Activated CD4-positive, alpha-beta T cell treated with anti-CD3 and anti-CD28 coated beads, Interleukin-2, amount 10 ng/mL, durations not matched to agents 24 days and 14 days (primary cell): ENCODE data around the gene KMT2A. TPM values are rescaled to one million over a fixed set of nuclear protein-coding genes. Genes with fewer than 3 reads are reported as not detected.

ENCODE experiments used
- DNase-seq: peaks from one replicate; pipeline ENCODE4 v3.0.0; 2022
- H3K27ac Mint-ChIP-seq: one replicate; pipeline ENCODE4 v1.8.0; 2022; ENCODE audit warnings: mild to moderate bottlenecking, mixed read lengths
- H3K27me3 Mint-ChIP-seq: one replicate; pipeline ENCODE4 v1.8.0; 2022; ENCODE audit warnings: mixed read lengths
- H3K36me3 Mint-ChIP-seq: one replicate; pipeline ENCODE4 v1.8.0; 2022; ENCODE audit warnings: low read depth, mild to moderate bottlenecking, mixed read lengths
- H3K4me1 Mint-ChIP-seq: one replicate; pipeline ENCODE4 v1.8.0; 2021; ENCODE audit warnings: mixed read lengths
- H3K4me3 Mint-ChIP-seq: one replicate; pipeline ENCODE4 v1.8.0; 2022; ENCODE audit warnings: mild to moderate bottlenecking, moderate library complexity, mixed read lengths
- H3K9me3 Mint-ChIP-seq: one replicate; pipeline ENCODE4 v1.8.0; 2021; ENCODE audit warnings: mixed read lengths
- intact Hi-C: fragments of 100-400 bp; cut with micrococcal nuclease; formaldehyde crosslinking; loops from one replicate; pipeline ENCODE4 v1.15.1; 2023
- total RNA-seq: library from RNA; stranded (reverse); gene quantifications from 2 replicates; pipeline ENCODE4 v1.2.3, GENCODE V29; 2022

Gene KMT2A
- total RNA-seq, 1 donor from 2014 or later: 70.7 TPM

DNA sequence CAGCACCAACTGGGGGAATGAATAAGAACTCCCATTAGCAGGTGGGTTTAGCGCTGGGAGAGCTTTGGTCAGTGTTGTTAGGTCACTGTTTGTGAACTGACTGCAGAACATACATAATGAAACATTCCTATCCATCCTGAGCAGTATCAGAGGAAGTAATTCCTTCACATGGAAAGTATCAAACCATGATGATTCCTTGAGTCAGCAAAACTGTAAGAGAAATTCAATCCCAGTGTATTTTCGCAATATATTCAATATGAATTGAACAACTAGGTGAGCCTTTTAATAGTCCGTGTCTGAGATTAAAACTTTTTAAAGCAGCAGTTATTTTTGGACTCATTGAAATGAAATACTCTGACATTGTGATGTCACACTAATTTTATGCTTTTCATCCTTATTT is 48.1 kb downstream of the KMT2A start:
- H3K27me3 Mint-ChIP-seq: no peaks in the 10 kb centered on the region
- DNase-seq: peak; percentile 43
- H3K27ac Mint-ChIP-seq: no peak overlapping the region
- H3K9me3 Mint-ChIP-seq: no peaks in the 10 kb centered on the region
- peaks cover 7% of the 10 kb centered on the region for H3K4me1 Mint-ChIP-seq
- intact Hi-C loops: no loop called here
- no peak overlapping the region for H3K4me3 Mint-ChIP-seq
- peaks cover 48% of the 10 kb centered on the region for H3K36me3 Mint-ChIP-seq

DNA sequence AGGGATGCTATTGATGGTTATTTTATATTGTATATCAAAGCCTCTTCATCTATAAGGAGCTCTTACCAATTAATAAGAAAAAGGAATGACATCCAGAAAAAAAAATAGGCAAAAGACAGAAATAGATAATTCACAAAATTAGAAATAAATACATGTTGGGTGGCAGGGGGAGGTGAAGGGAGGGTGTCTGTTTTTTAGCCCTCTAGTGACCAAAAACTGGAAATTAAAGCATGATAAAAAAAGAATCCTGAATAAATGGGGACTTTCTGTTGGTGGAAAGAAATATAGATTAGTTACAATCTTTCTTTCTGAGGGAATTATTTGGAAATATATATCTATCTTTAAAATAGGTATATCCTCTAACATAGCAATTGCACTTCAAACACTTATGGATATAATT is 49.0 kb downstream of the KMT2A start:
- DNase-seq: no peak
- H3K36me3 Mint-ChIP-seq: peaks cover 46% of the 10 kb centered on the region
- intact Hi-C loops: loop anchor here (5.0 kb wide), 1 partner anchor 188 kb away; no protein-coding TSS in a partner anchor

DNA sequence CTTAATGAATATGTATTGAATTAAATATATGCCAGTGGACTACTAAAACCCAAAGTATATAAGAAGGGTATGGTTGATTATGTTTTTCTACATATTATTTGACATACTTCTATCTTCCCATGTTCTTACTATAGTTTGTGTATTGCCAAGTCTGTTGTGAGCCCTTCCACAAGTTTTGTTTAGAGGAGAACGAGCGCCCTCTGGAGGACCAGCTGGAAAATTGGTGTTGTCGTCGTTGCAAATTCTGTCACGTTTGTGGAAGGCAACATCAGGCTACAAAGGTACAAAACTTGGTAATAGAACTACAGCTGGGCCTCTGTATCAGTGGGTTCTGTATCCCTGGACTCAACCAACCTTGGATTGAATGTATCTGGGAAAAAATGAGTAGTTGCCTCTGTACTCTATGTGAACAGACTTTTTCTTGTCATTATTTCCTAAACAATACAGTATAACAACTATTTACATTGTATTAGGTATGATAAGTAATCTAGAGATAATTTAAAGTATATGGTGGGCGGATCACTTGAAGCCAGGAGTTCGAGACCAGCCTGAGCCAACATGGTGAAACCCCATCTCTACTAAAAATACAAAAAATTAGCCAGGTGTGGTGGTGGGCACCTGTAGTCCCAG is 52.3 kb downstream of the KMT2A start:
- Mint-ChIP-seq H3K4me3 (no peak overlapping the region), H3K36me3 (peaks cover 42% of the 10 kb centered on the region), H3K27me3 (no peaks in the 10 kb centered on the region), H3K4me1 (peaks cover 10% of the 10 kb centered on the region), H3K9me3 (no peaks in the 10 kb centered on the region), H3K27ac (peak overlapping the region; percentile 3)
- DNase-seq: peak; percentile 93
- intact Hi-C loops: loop anchor here (1.0 to 5.0 kb wide), 4 partner anchors 53 to 342 kb away; partner anchors contain the start of gene ATP5MG

More for the DNA sequence above, 49.0 kb downstream of the KMT2A start:
- H3K4me3 Mint-ChIP-seq: no peak overlapping the region
- H3K27me3 Mint-ChIP-seq: no peaks in the 10 kb centered on the region
- no peaks in the 10 kb centered on the region for H3K9me3 Mint-ChIP-seq
- H3K4me1 Mint-ChIP-seq: peaks cover 7% of the 10 kb centered on the region
- H3K27ac Mint-ChIP-seq: peak overlapping the region; percentile 11

DNA sequence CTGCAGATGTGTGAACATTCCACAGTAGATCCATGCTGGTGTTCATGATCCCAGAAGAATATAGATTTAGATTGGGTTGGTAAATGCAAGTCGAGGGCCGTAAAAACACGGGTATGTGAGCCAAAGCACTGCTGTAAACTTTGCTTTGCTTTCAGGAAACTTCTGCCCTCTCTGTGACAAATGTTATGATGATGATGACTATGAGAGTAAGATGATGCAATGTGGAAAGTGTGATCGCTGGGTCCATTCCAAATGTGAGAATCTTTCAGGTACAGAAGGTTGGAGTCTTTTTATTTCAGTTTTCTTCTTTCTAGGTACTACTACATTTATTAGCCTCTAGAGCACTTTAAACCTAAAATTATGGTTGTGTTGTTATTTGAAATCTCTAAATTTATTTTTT is 54.7 kb downstream of the KMT2A start:
- Mint-ChIP-seq H3K36me3 (peaks cover 41% of the 10 kb centered on the region), H3K27me3 (no peaks in the 10 kb centered on the region), H3K27ac (peak overlapping the region; percentile 2), H3K4me3 (no peak overlapping the region), H3K4me1 (peaks cover 10% of the 10 kb centered on the region), H3K9me3 (no peaks in the 10 kb centered on the region)
- intact Hi-C loops: no loop called here
- no peak for DNase-seq

DNA sequence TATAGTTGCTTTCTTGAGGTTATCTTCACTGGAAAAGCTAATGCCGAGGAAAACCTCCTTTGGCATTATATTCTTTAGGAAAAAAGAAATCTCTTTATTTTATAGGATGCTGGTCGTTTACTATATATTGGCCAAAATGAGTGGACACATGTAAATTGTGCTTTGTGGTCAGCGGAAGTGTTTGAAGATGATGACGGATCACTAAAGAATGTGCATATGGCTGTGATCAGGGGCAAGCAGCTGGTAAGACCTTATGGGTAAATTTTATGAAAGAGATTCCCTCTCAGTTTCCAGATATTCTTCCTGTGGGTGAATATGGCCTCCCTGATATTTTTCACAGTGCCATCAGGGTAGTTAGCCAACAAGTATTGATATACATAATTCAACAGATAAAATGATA is 61.5 kb downstream of the KMT2A start:
- H3K27ac Mint-ChIP-seq: no peak overlapping the region
- no peaks in the 10 kb centered on the region for H3K4me1 Mint-ChIP-seq
- peaks cover 61% of the 10 kb centered on the region for H3K36me3 Mint-ChIP-seq
- H3K4me3 Mint-ChIP-seq: no peak overlapping the region
- intact Hi-C loops: no loop called here
- DNase-seq: no peak
- H3K27me3 Mint-ChIP-seq: no peaks in the 10 kb centered on the region
- H3K9me3 Mint-ChIP-seq: no peaks in the 10 kb centered on the region

DNA sequence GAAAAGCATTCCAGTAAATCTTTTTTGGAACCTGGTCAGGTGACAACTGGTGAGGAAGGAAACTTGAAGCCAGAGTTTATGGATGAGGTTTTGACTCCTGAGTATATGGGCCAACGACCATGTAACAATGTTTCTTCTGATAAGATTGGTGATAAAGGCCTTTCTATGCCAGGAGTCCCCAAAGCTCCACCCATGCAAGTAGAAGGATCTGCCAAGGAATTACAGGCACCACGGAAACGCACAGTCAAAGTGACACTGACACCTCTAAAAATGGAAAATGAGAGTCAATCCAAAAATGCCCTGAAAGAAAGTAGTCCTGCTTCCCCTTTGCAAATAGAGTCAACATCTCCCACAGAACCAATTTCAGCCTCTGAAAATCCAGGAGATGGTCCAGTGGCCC is 66.9 kb downstream of the KMT2A start:
- H3K27me3 Mint-ChIP-seq: no peaks in the 10 kb centered on the region

DNA sequence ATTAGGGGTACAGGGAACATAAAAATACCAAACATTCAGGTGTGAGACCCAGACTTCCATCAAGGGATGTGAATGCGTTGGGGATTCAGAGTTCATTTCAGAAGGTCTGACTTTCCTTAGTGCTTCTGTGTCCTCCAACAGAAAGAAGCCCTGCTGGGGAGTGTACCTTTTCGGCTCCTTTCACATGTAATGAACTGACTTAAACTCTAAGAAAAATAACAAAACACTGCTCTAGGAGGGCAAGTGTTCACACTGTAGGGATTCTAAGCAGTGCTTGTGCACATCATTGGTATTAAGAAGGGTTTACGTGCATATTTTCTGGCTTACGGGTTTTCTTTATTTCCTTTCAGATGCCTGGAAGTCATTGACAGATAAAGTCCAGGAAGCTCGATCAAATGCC is 75.3 kb downstream of the KMT2A start:
- intact Hi-C loops: no loop called here
- no peak for DNase-seq
- Mint-ChIP-seq H3K9me3 (no peaks in the 10 kb centered on the region), H3K36me3 (peaks cover 59% of the 10 kb centered on the region), H3K4me3 (no peak overlapping the region), H3K4me1 (peaks cover 8% of the 10 kb centered on the region), H3K27ac (no peak overlapping the region), H3K27me3 (no peaks in the 10 kb centered on the region)

More for the DNA sequence above, 66.9 kb downstream of the KMT2A start:
- Mint-ChIP-seq H3K27ac (peak overlapping the region; percentile 17), H3K9me3 (no peaks in the 10 kb centered on the region), H3K4me1 (no peaks in the 10 kb centered on the region), H3K36me3 (peaks cover 76% of the 10 kb centered on the region), H3K4me3 (no peak overlapping the region)
- DNase-seq: no peak
- intact Hi-C loops: loop anchor here (10.0 kb wide), 1 partner anchor 252 kb away; no protein-coding TSS in a partner anchor

DNA sequence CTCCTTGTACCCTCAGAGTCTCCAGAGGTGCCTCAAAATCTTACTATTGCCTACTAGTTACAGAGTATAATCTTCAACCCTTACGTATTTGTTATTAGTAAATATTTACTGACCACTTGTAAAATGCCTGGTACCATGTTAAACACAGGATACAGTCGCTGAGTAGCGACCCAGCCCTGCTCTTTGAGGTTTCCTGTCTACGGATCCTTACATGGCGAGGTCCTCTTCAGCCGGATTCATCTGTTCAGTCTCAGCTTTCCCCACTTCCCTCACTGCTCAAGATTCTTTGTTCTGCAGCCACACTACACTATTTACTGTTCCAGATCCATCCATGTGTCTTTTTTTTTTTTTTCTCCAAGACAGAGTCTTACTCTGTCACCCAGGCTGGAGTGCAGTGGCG is 77.8 kb downstream of the KMT2A start:
- intact Hi-C loops: no loop called here
- H3K36me3 Mint-ChIP-seq: peaks cover 57% of the 10 kb centered on the region
- DNase-seq: peak; percentile 63
- peaks cover 8% of the 10 kb centered on the region for H3K4me1 Mint-ChIP-seq
- peak overlapping the region; percentile 30 for H3K27ac Mint-ChIP-seq
- H3K27me3 Mint-ChIP-seq: no peaks in the 10 kb centered on the region
- H3K4me3 Mint-ChIP-seq: no peak overlapping the region
- H3K9me3 Mint-ChIP-seq: no peaks in the 10 kb centered on the region

DNA sequence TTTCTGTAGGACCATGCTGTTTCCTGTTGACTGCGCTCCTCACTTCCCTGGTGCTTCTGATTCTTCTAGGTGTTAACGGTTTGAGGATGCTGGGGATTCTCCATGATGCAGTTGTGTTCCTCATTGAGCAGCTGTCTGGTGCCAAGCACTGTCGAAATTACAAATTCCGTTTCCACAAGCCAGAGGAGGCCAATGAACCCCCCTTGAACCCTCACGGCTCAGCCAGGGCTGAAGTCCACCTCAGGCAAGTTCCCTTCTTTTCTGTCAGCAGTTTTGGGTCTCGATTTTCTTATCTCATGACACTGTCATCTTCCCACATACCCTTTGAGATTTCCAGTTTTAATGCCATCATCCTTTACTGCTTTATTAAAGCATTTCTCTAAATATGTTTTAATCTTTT is 83.3 kb downstream of the KMT2A start:
- DNase-seq: no peak
- H3K27ac Mint-ChIP-seq: peak overlapping the region; percentile 36
- peaks cover 3% of the 10 kb centered on the region for H3K4me1 Mint-ChIP-seq
- no peak overlapping the region for H3K4me3 Mint-ChIP-seq
- intact Hi-C loops: no loop called here
- no peaks in the 10 kb centered on the region for H3K27me3 Mint-ChIP-seq
- peaks cover 62% of the 10 kb centered on the region for H3K36me3 Mint-ChIP-seq
- H3K9me3 Mint-ChIP-seq: no peaks in the 10 kb centered on the region

DNA sequence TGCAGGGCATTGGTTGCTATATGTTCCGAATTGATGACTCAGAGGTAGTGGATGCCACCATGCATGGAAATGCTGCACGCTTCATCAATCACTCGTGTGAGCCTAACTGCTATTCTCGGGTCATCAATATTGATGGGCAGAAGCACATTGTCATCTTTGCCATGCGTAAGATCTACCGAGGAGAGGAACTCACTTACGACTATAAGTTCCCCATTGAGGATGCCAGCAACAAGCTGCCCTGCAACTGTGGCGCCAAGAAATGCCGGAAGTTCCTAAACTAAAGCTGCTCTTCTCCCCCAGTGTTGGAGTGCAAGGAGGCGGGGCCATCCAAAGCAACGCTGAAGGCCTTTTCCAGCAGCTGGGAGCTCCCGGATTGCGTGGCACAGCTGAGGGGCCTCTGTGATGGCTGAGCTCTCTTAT is 85.6 kb downstream of the KMT2A start:
- Mint-ChIP-seq H3K9me3 (no peaks in the 10 kb centered on the region), H3K27me3 (no peaks in the 10 kb centered on the region), H3K36me3 (peaks cover 50% of the 10 kb centered on the region), H3K27ac (no peak overlapping the region), H3K4me1 (no peaks in the 10 kb centered on the region), H3K4me3 (no peak overlapping the region)
- intact Hi-C loops: no loop called here
- no peak for DNase-seq

DNA sequence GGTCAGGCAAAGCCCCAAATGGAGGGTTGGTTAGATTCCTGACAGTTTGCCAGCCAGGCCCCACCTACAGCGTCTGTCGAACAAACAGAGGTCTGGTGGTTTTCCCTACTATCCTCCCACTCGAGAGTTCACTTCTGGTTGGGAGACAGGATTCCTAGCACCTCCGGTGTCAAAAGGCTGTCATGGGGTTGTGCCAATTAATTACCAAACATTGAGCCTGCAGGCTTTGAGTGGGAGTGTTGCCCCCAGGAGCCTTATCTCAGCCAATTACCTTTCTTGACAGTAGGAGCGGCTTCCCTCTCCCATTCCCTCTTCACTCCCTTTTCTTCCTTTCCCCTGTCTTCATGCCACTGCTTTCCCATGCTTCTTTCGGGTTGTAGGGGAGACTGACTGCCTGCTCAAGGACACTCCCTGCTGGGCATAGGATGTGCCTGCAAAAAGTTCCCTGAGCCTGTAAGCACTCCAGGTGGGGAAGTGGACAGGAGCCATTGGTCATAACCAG is 86.3 kb downstream of the KMT2A start:
- Mint-ChIP-seq H3K4me3 (no peak overlapping the region), H3K36me3 (peaks cover 51% of the 10 kb centered on the region), H3K9me3 (no peaks in the 10 kb centered on the region), H3K27me3 (no peaks in the 10 kb centered on the region), H3K4me1 (no peaks in the 10 kb centered on the region), H3K27ac (no peak overlapping the region)
- intact Hi-C loops: no loop called here
- no peak for DNase-seq

DNA sequence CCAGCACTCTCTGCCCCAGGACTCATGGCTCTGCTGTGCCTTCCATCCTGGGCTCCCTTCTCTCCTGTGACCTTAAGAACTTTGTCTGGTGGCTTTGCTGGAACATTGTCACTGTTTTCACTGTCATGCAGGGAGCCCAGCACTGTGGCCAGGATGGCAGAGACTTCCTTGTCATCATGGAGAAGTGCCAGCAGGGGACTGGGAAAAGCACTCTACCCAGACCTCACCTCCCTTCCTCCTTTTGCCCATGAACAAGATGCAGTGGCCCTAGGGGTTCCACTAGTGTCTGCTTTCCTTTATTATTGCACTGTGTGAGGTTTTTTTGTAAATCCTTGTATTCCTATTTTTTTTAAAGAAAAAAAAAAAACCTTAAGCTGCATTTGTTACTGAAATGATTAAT is 88.1 kb downstream of the KMT2A start:
- Mint-ChIP-seq H3K27me3 (no peaks in the 10 kb centered on the region), H3K27ac (no peak overlapping the region), H3K4me1 (peaks cover 6% of the 10 kb centered on the region), H3K9me3 (no peaks in the 10 kb centered on the region), H3K4me3 (no peak overlapping the region), H3K36me3 (peaks cover 47% of the 10 kb centered on the region)
- intact Hi-C loops: no loop called here
- no peak for DNase-seq

DNA sequence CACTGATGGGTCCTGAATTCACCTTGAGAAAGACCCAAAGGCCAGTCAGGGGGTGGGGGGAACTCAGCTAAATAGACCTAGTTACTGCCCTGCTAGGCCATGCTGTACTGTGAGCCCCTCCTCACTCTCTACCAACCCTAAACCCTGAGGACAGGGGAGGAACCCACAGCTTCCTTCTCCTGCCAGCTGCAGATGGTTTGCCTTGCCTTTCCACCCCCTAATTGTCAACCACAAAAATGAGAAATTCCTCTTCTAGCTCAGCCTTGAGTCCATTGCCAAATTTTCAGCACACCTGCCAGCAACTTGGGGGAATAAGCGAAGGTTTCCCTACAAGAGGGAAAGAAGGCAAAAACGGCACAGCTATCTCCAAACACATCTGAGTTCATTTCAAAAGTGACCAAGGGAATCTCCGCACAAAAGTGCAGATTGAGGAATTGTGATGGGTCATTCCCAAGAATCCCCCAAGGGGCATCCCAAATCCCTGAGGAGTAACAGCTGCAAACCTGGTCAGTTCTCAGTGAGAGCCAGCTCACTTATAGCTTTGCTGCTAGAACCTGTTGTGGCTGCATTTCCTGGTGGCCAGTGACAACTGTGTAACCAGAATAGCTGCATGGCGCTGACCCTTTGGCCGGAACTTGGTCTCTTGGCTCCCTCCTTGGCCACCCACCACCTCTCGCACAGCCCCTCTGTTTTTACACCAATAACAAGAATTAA is 88.6 kb downstream of the KMT2A start:
- Mint-ChIP-seq H3K36me3 (peaks cover 42% of the 10 kb centered on the region), H3K4me1 (peaks cover 12% of the 10 kb centered on the region), H3K4me3 (no peak overlapping the region), H3K27me3 (no peaks in the 10 kb centered on the region), H3K27ac (peak overlapping the region; percentile 25), H3K9me3 (no peaks in the 10 kb centered on the region)
- DNase-seq: no peak
- intact Hi-C loops: no loop called here

DNA sequence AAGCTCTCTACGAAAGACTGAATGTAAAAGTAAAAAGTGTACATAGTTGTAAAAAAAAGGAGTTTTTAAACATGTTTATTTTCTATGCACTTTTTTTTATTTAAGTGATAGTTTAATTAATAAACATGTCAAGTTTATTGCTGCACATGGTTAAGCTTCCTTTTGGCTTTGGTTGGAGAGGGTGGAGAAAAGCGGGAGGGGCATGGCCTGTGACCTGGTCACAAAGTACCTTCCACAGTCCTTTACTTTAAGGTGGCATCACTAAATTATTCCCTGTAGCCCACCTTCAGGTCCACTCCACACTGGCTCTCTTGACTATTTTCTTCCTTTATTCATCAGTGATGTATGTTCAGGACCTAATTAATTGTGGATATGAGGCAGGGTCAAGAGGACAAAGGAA is 90.4 kb downstream of the KMT2A start:
- H3K27ac Mint-ChIP-seq: no peak overlapping the region

More for the DNA sequence above, 90.4 kb downstream of the KMT2A start:
- peaks cover 27% of the 10 kb centered on the region for H3K36me3 Mint-ChIP-seq
- H3K9me3 Mint-ChIP-seq: no peaks in the 10 kb centered on the region
- no peak overlapping the region for H3K4me3 Mint-ChIP-seq
- no peak for DNase-seq
- H3K4me1 Mint-ChIP-seq: peaks cover 21% of the 10 kb centered on the region
- no peaks in the 10 kb centered on the region for H3K27me3 Mint-ChIP-seq
- intact Hi-C loops: no loop called here
